HG03457 (cell line): ENCODE data around the gene GFPT1.
A peak's percentile ranks its signal among the peaks of the same experiment; 100 is the strongest.
"Not testable (repeated sequence)": the region's sequence is repeated elsewhere in the genome, so short reads cannot be mapped to it uniquely, and the experiment has no call there.

Experiments used
- ATAC-seq: cut with Tn5 transposase; IDR thresholded peaks from one replicate; pipeline ENCODE4 v1.9.1; 2021; ENCODE audit warnings: moderate number of reproducible peaks; ENCODE audit not compliant: unreplicated experiment

Gene GFPT1

GRCh38 chr2:69386789-69387734, at the start of gene GFPT1:
GFPT1 (minus strand) TSS chr2:69387227; CDS start chr2:69387071, 156 bp downstream.
- ATAC-seq = peak; percentile 80

GRCh38 chr2:69436596-69436937, 49.5 kb upstream of the GFPT1 start:
- no peak for ATAC-seq

GRCh38 chr2:69434753-69435152, 47.7 kb upstream of the GFPT1 start:
- no peak for ATAC-seq

GRCh38 chr2:69429491-69430183, 42.6 kb upstream of the GFPT1 start:
- no peak for ATAC-seq

GRCh38 chr2:69428981-69429380, 42.0 kb upstream of the GFPT1 start:
- no peak for ATAC-seq

GRCh38 chr2:69424419-69424818, 37.4 kb upstream of the GFPT1 start:
- ATAC-seq = no peak

- ATAC-seq = no peak
Measured at GRCh38 chr2:69422198-69422597, 35.2 kb upstream of the GFPT1 start.

GRCh38 chr2:69419111-69419510, 32.1 kb upstream of the GFPT1 start:
- not testable (repeated sequence) for ATAC-seq

GRCh38 chr2:69416147-69416546, 29.1 kb upstream of the GFPT1 start:
- no peak for ATAC-seq

GRCh38 chr2:69411120-69411519, 24.1 kb upstream of the GFPT1 start:
- ATAC-seq = no peak

GRCh38 chr2:69405306-69405705, 18.3 kb upstream of the GFPT1 start:
- no peak for ATAC-seq

GRCh38 chr2:69400121-69400520, 13.1 kb upstream of the GFPT1 start:
- ATAC-seq = no peak

- ATAC-seq = no peak
Measured at GRCh38 chr2:69397234-69397633, 10.2 kb upstream of the GFPT1 start.

GRCh38 chr2:69395866-69396265, 8.8 kb upstream of the GFPT1 start:
- no peak for ATAC-seq

- no peak for ATAC-seq
Measured at GRCh38 chr2:69393963-69394362, 6.9 kb upstream of the GFPT1 start.

- no peak for ATAC-seq
Measured at GRCh38 chr2:69390471-69390870, 3.4 kb upstream of the GFPT1 start.

GRCh38 chr2:69390001-69390400, 3.0 kb upstream of the GFPT1 start:
- ATAC-seq = no peak

- ATAC-seq = no peak
Measured at GRCh38 chr2:69389271-69389670, 2.2 kb upstream of the GFPT1 start.

- ATAC-seq = no peak
Measured at GRCh38 chr2:69387770-69388481, 899 bp upstream of the GFPT1 start.

- ATAC-seq = no peak
Measured at GRCh38 chr2:69386360-69386759, 667 bp downstream of the GFPT1 start.

- no peak for ATAC-seq
Measured at GRCh38 chr2:69385443-69386151, 1.4 kb downstream of the GFPT1 start.
